ENCODE data around the gene JARID2. TPM values are rescaled to one million over a fixed set of nuclear protein-coding genes. Genes with fewer than 3 reads are reported as not detected.

JARID2 gene
- total RNA-seq, 8 experiments from 2014 or later, result 11.8 to 39.9 (median 30.7) TPM

DNA sequence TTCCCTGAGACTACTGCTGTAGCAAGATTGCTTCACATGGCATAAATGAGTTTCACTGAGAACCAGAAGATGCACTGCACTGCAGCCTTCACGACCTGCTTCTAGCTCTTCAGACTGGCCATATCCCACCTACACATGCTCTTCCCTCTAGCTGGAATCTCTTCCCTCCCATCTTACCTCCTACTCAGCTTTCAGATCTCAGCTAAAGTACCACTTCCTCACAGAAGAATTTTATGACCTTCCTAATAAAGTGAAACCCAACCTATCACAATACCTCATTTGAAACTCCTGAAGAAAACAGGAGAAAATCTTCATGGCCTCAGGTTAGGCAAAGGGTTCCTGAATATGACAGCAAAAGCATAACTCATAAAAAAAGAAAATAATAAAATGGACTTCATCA is 317.1 kb downstream of the JARID2 start:
- no peak overlapping the region for H3K4me3 ChIP-seq
- in situ Hi-C loops (cut with MboI; ENCODE audit: low pct_unique_long_range_greater_than_20kb in 2 of 9, low sequenced_read_pairs in 9 of 9, unreplicated experiment in 9 of 9), result no loop called here
- ATAC-seq (replicated peaks in 6 of 8), result no peak
- no peaks in the 10 kb centered on the region for H3K4me1 ChIP-seq (replicated peaks in 1 of 2)
- 33 to 100% (median 86%) methylated on average over 1 of the region's 1 CpG; no CpG with 5 or more reads in 3 of the 10 experiments for WGBS, 10 experiments
- H3K27ac ChIP-seq, result no peak overlapping the region

DNA sequence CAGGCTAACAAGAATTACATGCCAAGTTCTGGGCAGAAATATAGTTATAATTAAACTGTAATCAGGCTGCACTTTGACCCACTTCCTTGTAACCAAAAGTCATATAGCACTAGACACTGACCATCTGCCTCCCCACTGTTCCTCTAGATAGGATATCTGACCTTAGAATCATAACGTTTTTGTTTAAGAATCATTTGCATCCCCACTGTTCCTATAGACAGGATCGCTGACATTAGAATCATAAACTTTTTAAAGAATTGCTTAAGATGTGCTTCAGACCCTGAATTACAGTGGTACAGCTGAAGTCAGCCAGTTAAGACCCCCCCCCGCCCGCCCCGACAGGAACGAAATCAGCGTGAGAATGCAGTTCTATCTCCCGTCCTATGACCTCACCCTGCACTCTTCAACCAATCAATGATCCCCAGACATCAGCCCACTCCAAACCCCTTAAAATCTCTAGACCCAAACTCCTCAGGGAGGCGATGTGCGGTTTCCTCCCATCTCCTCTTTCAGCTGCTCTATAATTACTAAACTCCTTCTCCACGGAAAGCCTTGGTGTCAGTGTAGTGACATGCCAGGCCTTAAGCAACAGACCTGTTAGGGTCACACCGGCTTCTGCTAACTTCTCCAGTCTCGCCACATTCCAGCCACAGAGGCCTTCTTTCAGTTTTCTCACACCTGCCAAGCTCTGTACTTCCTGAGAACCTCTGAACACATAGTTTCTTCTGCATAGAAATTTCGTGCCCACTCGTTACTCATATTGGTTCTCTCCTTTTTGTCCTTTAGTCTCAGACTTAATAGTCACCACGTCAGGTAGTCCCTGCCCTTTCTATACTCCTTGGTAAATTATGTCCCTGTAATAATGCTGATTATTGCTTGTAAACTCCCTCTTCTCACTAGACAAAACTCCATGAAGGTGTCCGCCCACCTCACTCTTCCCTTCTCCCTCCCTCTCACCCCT is 323.4 kb downstream of the JARID2 start:
- in situ Hi-C loops (cut with MboI; ENCODE audit: low pct_unique_long_range_greater_than_20kb in 2 of 9, low sequenced_read_pairs in 9 of 9, unreplicated experiment in 9 of 9), result no loop called here
- H3K27ac ChIP-seq, result no peak overlapping the region
- no peak for ATAC-seq (replicated peaks in 6 of 8)
- 70 to 94% (median 85%) methylated on average over 2 to 14 of the region's 17 CpGs for WGBS, 10 experiments
- H3K4me3 ChIP-seq, result no peak overlapping the region
- H3K4me1 ChIP-seq (replicated peaks in 1 of 2), result no peaks in the 10 kb centered on the region

DNA sequence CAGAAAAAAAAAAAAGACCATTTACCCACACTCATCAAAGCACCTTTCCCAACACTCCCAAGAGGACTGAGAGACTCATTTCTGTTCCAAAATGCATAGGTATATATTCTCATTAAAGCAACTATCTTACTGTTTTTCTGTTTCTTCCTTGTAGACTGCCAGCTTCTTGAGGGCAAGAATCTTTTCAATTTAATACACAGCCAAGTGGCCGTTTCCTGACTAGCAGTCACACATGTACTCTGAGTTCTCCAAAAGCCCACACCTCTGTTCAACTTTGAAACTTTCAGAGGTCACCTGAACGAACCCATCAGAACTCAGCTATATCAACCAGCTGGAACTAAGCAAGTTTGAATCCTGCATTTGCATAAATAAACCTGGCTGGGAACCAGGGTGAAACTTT is 324.3 kb downstream of the JARID2 start:
- ATAC-seq (replicated peaks in 6 of 8), result no peak

More for the DNA sequence above, 324.3 kb downstream of the JARID2 start:
- Histone ChIP-seq H3K4me1 (replicated peaks in 1 of 2) (no peaks in the 10 kb centered on the region), H3K4me3 (no peak overlapping the region), H3K27ac (no peak overlapping the region)
- 80 to 100% (median 86%) methylated on average over 1 to 2 of the region's 2 CpGs; no CpG with 5 or more reads in 3 of the 10 experiments for WGBS, 10 experiments
- in situ Hi-C loops (cut with MboI; ENCODE audit: low pct_unique_long_range_greater_than_20kb in 2 of 9, low sequenced_read_pairs in 9 of 9, unreplicated experiment in 9 of 9), result no loop called here
